HepG2 (cell line): Measurements from ENCODE around the gene SLC23A2. TPM values are rescaled to one million over a fixed set of nuclear protein-coding genes. Genes with fewer than 3 reads are reported as not detected.

ENCODE experiments used
- ATAC-seq: fragments of 200-7000 bp; cut with Tn5 transposase; 3 replicates; pipeline ENCODE4 v1.9.1; 2020; ENCODE audit warnings: mild to moderate bottlenecking, moderate library complexity
- BruUV-seq: library from RNA; stranded (reverse); fragments of 400-500 nt; replicated peaks from 2 replicates; lab custom pipeline; 2021; lab: Mats Ljungman, UMichigan
- CTCF ChIA-PET: fragments of 300-600 bp; formaldehyde crosslinking; extraction: SDS; loops from one replicate; lab custom pipeline; 2021; ENCODE audit warnings: low total read pairs, inconsistent platforms, low intra/inter-chr PET ratio; lab: Yijun Ruan, JAX
- POLR2A ChIA-PET: fragments of 350-600 bp; sonication (Branson Sonifier 250); formaldehyde crosslinking; loops from one replicate; lab custom pipeline; 2020; ENCODE audit warnings: antibody characterized with exemption, inconsistent platforms; lab: Yijun Ruan, JAX
- DNase-seq: peaks from one replicate; pipeline ENCODE4 v3.0.0-alpha.2; 2015; ENCODE audit warnings: low spot score
- FAIRE-seq: peaks from 3 replicates; lab custom pipeline; 2011; peaks lifted over from hg19 to GRCh38; lab: Jason Lieb, UNC
- H2AFZ ChIP-seq: one replicate; pipeline ENCODE4 v1.6.1; 2011; ENCODE audit warnings: low read length, inconsistent platforms
- H3K27ac ChIP-seq: fragments of 300-600 bp; 3 replicates; pipeline ENCODE4 v1.8.0; 2011; ENCODE audit warnings: mixed run types, mild to moderate bottlenecking, mixed read lengths, low read length, inconsistent platforms; ENCODE audit not compliant: insufficient read depth; ENCODE audit errors: extremely low read length
- H3K27me3 ChIP-seq, 2 experiments: fragments of 200-600 bp in 1 of 2; 2 replicates in 1 of 2; 3 replicates in 1 of 2; pipeline versions ENCODE4 v1.6.0 to v1.8.0; 2011; ENCODE audit warnings: low read length in 2 of 2, mild to moderate bottlenecking in 2 of 2, moderate library complexity in 2 of 2, inconsistent platforms in 1 of 2; ENCODE audit not compliant: insufficient read depth in 2 of 2, control insufficient read depth in 1 of 2
- H3K36me3 ChIP-seq, 2 experiments: fragments of 200-600 bp in 1 of 2; replicated peaks in 1 of 2; 2 replicates in 1 of 2; 3 replicates in 1 of 2; pipeline versions ENCODE4 v1.5.1 to v1.8.0; 2011; ENCODE audit warnings: low read length in 2 of 2, inconsistent platforms in 1 of 2; ENCODE audit not compliant: insufficient read depth in 2 of 2, control insufficient read depth in 1 of 2
- H3K4me1 ChIP-seq: 2 replicates; pipeline ENCODE4 v1.5.1; 2012; ENCODE audit warnings: low read length, inconsistent platforms; ENCODE audit not compliant: insufficient read depth
- H3K4me2 ChIP-seq: 2 replicates; pipeline ENCODE4 v1.6.0; 2011; ENCODE audit warnings: low read depth, low read length, inconsistent platforms
- H3K4me3 ChIP-seq, 3 experiments: fragments of 200-600 bp in 1 of 3; sonication (generic), shearing (Covaris generic) in 1 of 3; replicated peaks in 1 of 3; 2 replicates each; pipeline ENCODE4 v1.5.1; 2011 to 2016; ENCODE audit warnings: low read length in 3 of 3, inconsistent platforms in 2 of 3, low read depth in 2 of 3, mild to moderate bottlenecking in 2 of 3, control low read depth in 1 of 3, mixed read lengths in 1 of 3; ENCODE audit not compliant: insufficient read depth in 1 of 3
- H3K79me2 ChIP-seq: one replicate; pipeline ENCODE4 v1.6.1; 2011; ENCODE audit warnings: low read length, inconsistent platforms; ENCODE audit not compliant: insufficient read depth
- H3K9ac ChIP-seq: 2 replicates; pipeline ENCODE4 v1.6.0; 2011; ENCODE audit warnings: mild to moderate bottlenecking, low read depth, low read length, inconsistent platforms; ENCODE audit not compliant: insufficient read depth
- H3K9me3 ChIP-seq: 2 replicates; pipeline ENCODE4 v1.5.1; 2012; ENCODE audit warnings: mild to moderate bottlenecking, low read length
- H4K20me1 ChIP-seq: 2 replicates; pipeline ENCODE4 v1.6.0; 2011; ENCODE audit warnings: inconsistent platforms, mild to moderate bottlenecking, low read length, moderate library complexity; ENCODE audit not compliant: insufficient read depth
- CEBPB ChIP-seq: IDR thresholded peaks from 2 replicates; pipeline ENCODE4 v1.6.1; 2011; ENCODE audit warnings: low read depth, low read length, improper control_type of control experiment, borderline replicate concordance
- FIP1L1 ChIP-seq: fragments of 200-400 bp; formaldehyde crosslinking; IDR thresholded peaks from 2 replicates; pipeline ENCODE4 v1.6.1; 2018; ENCODE audit warnings: low read depth, mild to moderate bottlenecking, low read length, moderate library complexity, borderline replicate concordance; ENCODE audit not compliant: insufficient read depth
- RAD21 ChIP-seq: fragments of 450-650 bp; formaldehyde crosslinking; IDR thresholded peaks from 2 replicates; pipeline ENCODE4 v1.5.0; 2020; ENCODE audit warnings: mild to moderate bottlenecking
- SP1 ChIP-seq, 2 experiments: fragments of 450-650 bp in 1 of 2; sonication (generic) in 1 of 2; formaldehyde crosslinking in 1 of 2; IDR thresholded peaks; 2 replicates each; pipeline versions ENCODE4 v1.4.0 to v1.6.1; 2016 to 2020; ENCODE audit warnings: missing genetic modification reagents in 1 of 2
- ZNF253 ChIP-seq: sonication (generic); formaldehyde crosslinking; IDR thresholded peaks from 2 replicates; pipeline ENCODE4 v1.8.0; 2022; ENCODE audit warnings: mild to moderate bottlenecking, missing genetic modification reagents, borderline replicate concordance
- ZNF367 ChIP-seq: sonication (generic); formaldehyde crosslinking; IDR thresholded peaks from 2 replicates; pipeline ENCODE4 v1.4.0; 2020; ENCODE audit warnings: missing genetic modification reagents, borderline replicate concordance
- ZNF451 ChIP-seq: sonication (generic); formaldehyde crosslinking; IDR thresholded peaks from 2 replicates; pipeline ENCODE4 v1.5.0; 2020; ENCODE audit warnings: mild to moderate bottlenecking, missing genetic modification reagents
- WGBS: methylation state at CpG from one replicate; pipeline ENCODE4 v1.1.6; 2017; ENCODE audit warnings: low lambda C conversion rate; 5-methylcytosine and 5-hydroxymethylcytosine counted together
- in situ Hi-C: cut with HindIII; loops from 2 replicates; pipeline ENCODE4 v1.10.0; 2017; ENCODE audit warnings: low pct_unique_long_range_greater_than_20kb; ENCODE audit not compliant: extremely low pct_ligation_motif_present
- intact Hi-C: fragments of 100-400 bp; cut with micrococcal nuclease; formaldehyde crosslinking; loops from one replicate; pipeline ENCODE4 v1.10.0; 2022; ENCODE audit not compliant: unreplicated experiment
- polyA plus RNA-seq, 8 experiments: library from polyadenylated mRNA; depleted of rRNA in 3 of 8; stranded (reverse) in 7 of 8; unstranded in 1 of 8; fragments of >200 nt; fragmentation: Illumina TruSeq in 4 of 8; extraction: Trizol in 4 of 8; gene quantifications; 2 replicates each; pipeline versions ENCODE4 v1.2.1 to v1.2.3, GENCODE V29; 2011 to 2016; ENCODE audit warnings: low read depth in 4 of 8, missing spikeins in 1 of 8, mixed read lengths in 1 of 8; ENCODE audit not compliant: insufficient read depth in 1 of 8
- total RNA-seq, 5 experiments: library from RNA; depleted of rRNA; stranded (reverse); fragments of >200 nt; fragmentation: Illumina TruSeq; extraction: Trizol; gene quantifications; 2 replicates each; pipeline ENCODE4 v1.2.3, GENCODE V29; 2016; ENCODE audit warnings: low read depth in 1 of 5
- TF ChIP-seq, protein P1 (sequence below): IDR thresholded peaks from 2 replicates; pipeline ENCODE4 v1.6.1; 2012; ENCODE audit warnings: low read length, improper control_type of control experiment
- TF ChIP-seq, protein P2 (sequence below), 2 experiments: sonication (generic) in 1 of 2; formaldehyde crosslinking in 1 of 2; IDR thresholded peaks; 2 replicates each; pipeline versions ENCODE4 v1.4.0 to v1.6.1; 2016 to 2020; ENCODE audit warnings: borderline replicate concordance in 1 of 2, low read depth in 1 of 2, mild to moderate bottlenecking in 1 of 2, missing genetic modification reagents in 1 of 2
- TF ChIP-seq, protein P3 (sequence below): sonication (generic); formaldehyde crosslinking; IDR thresholded peaks from 2 replicates; pipeline ENCODE4 v1.8.1; 2023; ENCODE audit warnings: missing genetic modification reagents, mild to moderate bottlenecking, borderline replicate concordance
- TF ChIP-seq, protein P4 (sequence below): sonication (generic); formaldehyde crosslinking; IDR thresholded peaks from 2 replicates; pipeline ENCODE4 v1.5.0; 2020; ENCODE audit warnings: mild to moderate bottlenecking, missing genetic modification reagents, borderline replicate concordance

SLC23A2 gene
- total and polyA plus RNA-seq, 2 of the 13 experiments (the other 11 are each of a cell fraction or from before 2014, with no cell fraction given) = 42.2 to 51.2 TPM

DNA sequence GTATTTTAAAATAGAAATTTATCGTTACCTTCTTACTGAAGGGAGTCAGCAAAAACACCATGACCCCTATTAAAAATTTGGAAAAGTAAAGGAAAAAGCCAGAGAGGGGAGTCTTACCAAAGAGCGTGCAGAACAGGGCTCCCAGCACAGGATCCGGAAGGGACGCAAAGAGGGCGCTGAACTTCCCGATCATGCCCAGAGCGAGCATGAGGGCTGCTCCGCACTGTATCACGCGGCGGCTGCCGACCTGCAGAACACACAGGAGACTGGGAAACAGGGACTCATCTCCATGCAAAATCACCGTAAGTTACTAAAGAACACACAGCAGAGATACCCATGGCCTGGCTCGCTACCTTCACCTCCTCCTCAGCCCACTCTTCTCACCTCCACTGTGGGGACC lies 138.6 kb downstream of the SLC23A2 start:
- DNase-seq (no peak), ATAC-seq (no peak), FAIRE-seq (no peak)
- H3K4me3 ChIP-seq = no peak overlapping the region
- no peak overlapping the region for H3K27ac ChIP-seq
- H3K79me2 ChIP-seq = no peaks in the 10 kb centered on the region
- in situ Hi-C loops (no loop called here), intact Hi-C loops (no loop called here)
- no peaks in the 10 kb centered on the region for H4K20me1 ChIP-seq
- no peak overlapping the region for H3K9ac ChIP-seq
- no TSS peak for BruUV-seq
- H2AFZ ChIP-seq = no peak overlapping the region
- POLR2A ChIA-PET = no interaction called here
- H3K4me1 ChIP-seq = 0 out of 2 replicates have a peak, but pooled peaks cover 9% of the 10 kb centered on the region
- WGBS = 93% methylated on average over 14 of the region's 14 CpGs
- H3K4me2 ChIP-seq = no peak overlapping the region
- peaks cover 67 to 94% of the 10 kb centered on the region in 2 experiments for H3K36me3 ChIP-seq
- CTCF ChIA-PET = no interaction called here
- H3K27me3 ChIP-seq = no peaks in the 10 kb centered on the region
- no peaks in the 10 kb centered on the region for H3K9me3 ChIP-seq
- TF ChIP-seq ZNF253 (CRISPR knock-in tag) = no peak
- no peak for TF ChIP-seq SP1 (IDR thresholded peaks at IDR 0.05)
- no peak for TF ChIP-seq SP1 (CRISPR knock-in tag; IDR thresholded peaks at IDR 0.05)
- no peak for TF ChIP-seq ZNF367 (CRISPR knock-in tag)
- no peak for TF ChIP-seq FIP1L1
- TF ChIP-seq, protein P1, sequence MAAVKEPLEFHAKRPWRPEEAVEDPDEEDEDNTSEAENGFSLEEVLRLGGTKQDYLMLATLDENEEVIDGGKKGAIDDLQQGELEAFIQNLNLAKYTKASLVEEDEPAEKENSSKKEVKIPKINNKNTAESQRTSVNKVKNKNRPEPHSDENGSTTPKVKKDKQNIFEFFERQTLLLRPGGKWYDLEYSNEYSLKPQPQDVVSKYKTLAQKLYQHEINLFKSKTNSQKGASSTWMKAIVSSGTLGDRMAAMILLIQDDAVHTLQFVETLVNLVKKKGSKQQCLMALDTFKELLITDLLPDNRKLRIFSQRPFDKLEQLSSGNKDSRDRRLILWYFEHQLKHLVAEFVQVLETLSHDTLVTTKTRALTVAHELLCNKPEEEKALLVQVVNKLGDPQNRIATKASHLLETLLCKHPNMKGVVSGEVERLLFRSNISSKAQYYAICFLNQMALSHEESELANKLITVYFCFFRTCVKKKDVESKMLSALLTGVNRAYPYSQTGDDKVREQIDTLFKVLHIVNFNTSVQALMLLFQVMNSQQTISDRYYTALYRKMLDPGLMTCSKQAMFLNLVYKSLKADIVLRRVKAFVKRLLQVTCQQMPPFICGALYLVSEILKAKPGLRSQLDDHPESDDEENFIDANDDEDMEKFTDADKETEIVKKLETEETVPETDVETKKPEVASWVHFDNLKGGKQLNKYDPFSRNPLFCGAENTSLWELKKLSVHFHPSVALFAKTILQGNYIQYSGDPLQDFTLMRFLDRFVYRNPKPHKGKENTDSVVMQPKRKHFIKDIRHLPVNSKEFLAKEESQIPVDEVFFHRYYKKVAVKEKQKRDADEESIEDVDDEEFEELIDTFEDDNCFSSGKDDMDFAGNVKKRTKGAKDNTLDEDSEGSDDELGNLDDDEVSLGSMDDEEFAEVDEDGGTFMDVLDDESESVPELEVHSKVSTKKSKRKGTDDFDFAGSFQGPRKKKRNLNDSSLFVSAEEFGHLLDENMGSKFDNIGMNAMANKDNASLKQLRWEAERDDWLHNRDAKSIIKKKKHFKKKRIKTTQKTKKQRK = no peak
- no peak for TF ChIP-seq ZNF451 (CRISPR knock-in tag)
- TF ChIP-seq RAD21 (CRISPR knock-in tag) = no peak
- TF ChIP-seq CEBPB = no peak
- TF ChIP-seq, protein P2, sequence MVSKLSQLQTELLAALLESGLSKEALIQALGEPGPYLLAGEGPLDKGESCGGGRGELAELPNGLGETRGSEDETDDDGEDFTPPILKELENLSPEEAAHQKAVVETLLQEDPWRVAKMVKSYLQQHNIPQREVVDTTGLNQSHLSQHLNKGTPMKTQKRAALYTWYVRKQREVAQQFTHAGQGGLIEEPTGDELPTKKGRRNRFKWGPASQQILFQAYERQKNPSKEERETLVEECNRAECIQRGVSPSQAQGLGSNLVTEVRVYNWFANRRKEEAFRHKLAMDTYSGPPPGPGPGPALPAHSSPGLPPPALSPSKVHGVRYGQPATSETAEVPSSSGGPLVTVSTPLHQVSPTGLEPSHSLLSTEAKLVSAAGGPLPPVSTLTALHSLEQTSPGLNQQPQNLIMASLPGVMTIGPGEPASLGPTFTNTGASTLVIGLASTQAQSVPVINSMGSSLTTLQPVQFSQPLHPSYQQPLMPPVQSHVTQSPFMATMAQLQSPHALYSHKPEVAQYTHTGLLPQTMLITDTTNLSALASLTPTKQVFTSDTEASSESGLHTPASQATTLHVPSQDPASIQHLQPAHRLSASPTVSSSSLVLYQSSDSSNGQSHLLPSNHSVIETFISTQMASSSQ (IDR thresholded peaks at IDR 0.05; ENCODE audit: low read depth) = no peak
- TF ChIP-seq, protein P2 (CRISPR knock-in tag; IDR thresholded peaks at IDR 0.05; ENCODE audit: borderline replicate concordance) = no peak
- TF ChIP-seq, protein P3, sequence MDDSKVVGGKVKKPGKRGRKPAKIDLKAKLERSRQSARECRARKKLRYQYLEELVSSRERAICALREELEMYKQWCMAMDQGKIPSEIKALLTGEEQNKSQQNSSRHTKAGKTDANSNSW = no peak
- TF ChIP-seq, protein P4, sequence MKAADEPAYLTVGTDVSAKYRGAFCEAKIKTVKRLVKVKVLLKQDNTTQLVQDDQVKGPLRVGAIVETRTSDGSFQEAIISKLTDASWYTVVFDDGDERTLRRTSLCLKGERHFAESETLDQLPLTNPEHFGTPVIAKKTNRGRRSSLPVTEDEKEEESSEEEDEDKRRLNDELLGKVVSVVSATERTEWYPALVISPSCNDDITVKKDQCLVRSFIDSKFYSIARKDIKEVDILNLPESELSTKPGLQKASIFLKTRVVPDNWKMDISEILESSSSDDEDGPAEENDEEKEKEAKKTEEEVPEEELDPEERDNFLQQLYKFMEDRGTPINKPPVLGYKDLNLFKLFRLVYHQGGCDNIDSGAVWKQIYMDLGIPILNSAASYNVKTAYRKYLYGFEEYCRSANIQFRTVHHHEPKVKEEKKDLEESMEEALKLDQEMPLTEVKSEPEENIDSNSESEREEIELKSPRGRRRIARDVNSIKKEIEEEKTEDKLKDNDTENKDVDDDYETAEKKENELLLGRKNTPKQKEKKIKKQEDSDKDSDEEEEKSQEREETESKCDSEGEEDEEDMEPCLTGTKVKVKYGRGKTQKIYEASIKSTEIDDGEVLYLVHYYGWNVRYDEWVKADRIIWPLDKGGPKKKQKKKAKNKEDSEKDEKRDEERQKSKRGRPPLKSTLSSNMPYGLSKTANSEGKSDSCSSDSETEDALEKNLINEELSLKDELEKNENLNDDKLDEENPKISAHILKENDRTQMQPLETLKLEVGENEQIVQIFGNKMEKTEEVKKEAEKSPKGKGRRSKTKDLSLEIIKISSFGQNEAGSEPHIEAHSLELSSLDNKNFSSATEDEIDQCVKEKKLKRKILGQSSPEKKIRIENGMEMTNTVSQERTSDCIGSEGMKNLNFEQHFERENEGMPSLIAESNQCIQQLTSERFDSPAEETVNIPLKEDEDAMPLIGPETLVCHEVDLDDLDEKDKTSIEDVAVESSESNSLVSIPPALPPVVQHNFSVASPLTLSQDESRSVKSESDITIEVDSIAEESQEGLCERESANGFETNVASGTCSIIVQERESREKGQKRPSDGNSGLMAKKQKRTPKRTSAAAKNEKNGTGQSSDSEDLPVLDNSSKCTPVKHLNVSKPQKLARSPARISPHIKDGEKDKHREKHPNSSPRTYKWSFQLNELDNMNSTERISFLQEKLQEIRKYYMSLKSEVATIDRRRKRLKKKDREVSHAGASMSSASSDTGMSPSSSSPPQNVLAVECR = no peak
